ENCODE results near the gene MAP1LC3B2. TPM values are rescaled to one million over a fixed set of nuclear protein-coding genes. Genes with fewer than 3 reads are reported as not detected.

MAP1LC3B2 gene
- total and polyA plus RNA-seq, 12 donors, result 0.59 to 4.6 (median 2.2) TPM

DNA sequence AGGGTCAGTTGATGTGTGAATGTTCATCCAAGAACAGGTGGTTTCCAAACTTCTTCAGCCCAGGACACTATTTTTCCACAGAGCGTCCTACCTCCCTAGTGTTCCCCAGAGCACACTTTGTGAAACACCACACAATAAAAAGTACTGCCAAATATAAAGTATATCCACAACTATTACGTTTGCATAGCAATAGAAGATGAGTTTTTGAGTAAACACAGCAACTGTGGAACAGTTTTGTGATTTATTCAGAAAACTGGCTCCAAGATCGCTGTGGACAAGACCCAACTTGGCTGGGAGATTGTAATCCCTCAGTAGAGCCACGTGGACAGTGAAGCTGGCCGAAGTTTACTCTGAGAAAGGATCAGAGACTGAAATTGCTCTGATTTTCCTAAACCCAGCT is 14.5 kb upstream of the MAP1LC3B2 start:
- peaks cover 0 to under 1% (median 0%) of the 10 kb centered on the region in 7 donors for H3K27me3 ChIP-seq
- intact Hi-C loops (cut with DNase I), result no loop called here
- DNase-seq, result no peak
- TF ChIP-seq CTCF (IDR thresholded peaks at IDR 0.05), result no peak
- 72 to 74% methylated on average over 5 of the region's 5 CpGs for WGBS, 2 donors
- no peaks in the 10 kb centered on the region for H3K9me3 ChIP-seq
- no peak overlapping the region for H3K4me3 ChIP-seq
- H3K36me3 ChIP-seq, result no peaks in the 10 kb centered on the region
- no peak overlapping the region for H3K27ac ChIP-seq
- peaks cover 2 to 38% (median 25%) of the 10 kb centered on the region in 9 donors for H3K4me1 ChIP-seq
- peak in 6 of 8 donors; percentile 35 to 68 (median 42) for ATAC-seq

DNA sequence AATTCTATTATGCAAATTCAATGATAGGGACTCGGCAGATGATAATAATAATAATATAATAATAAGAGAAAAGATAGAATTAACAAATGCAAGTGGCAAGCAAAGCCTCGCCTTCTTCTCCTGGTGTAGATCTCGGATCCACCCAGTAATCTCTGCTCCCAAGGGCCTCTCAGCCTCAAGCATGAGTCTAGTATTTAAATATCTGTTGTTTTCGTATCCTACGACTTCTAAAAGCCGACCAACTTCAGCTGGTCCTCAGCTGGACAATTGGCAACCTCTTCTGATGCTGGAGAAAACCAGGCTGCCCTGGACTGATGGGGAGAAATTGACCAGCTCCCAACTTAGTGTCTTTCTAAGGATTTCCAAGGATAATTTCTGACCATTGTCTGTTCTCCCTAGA is 14.0 kb upstream of the MAP1LC3B2 start:
- Histone ChIP-seq H3K4me1 (peaks cover 0 to 33% (median 20%) of the 10 kb centered on the region in 9 donors), H3K27me3 (peaks cover 0 to 5% (median 0%) of the 10 kb centered on the region in 7 donors), H3K9me3 (no peaks in the 10 kb centered on the region), H3K4me3 (no peak overlapping the region), H3K36me3 (no peaks in the 10 kb centered on the region), H3K27ac (no peak overlapping the region)
- ATAC-seq (peak in 2 of 8 donors; percentile 17 to 20), DNase-seq (no peak)
- TF ChIP-seq CTCF (IDR thresholded peaks at IDR 0.05), result no peak
- 71 to 79% methylated on average over 6 of the region's 6 CpGs for WGBS, 2 donors
- intact Hi-C loops (cut with DNase I), result no loop called here

DNA sequence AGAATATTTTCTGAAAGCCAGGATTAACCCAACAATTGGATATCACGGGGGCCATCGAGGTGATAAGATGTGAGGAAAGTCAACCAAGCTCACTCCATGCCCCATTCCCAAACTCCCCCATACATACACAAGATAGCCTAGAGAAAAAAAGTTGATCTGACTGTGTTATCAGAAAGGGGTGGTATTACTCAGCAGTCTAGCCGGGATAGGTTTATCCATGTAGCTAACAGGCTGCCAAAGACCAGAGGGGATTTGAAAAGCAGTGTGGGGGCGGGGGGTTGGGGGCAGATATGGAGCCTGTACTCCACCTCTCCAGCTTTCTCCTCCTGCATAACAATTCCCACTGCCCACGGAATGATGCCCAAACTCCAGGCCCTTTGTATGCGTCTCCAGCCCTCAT is 13.2 kb upstream of the MAP1LC3B2 start:
- H3K27me3 ChIP-seq, result peaks cover 0 to 6% (median 0%) of the 10 kb centered on the region in 7 donors
- no peak overlapping the region for H3K4me3 ChIP-seq
- H3K27ac ChIP-seq, result no peak overlapping the region
- intact Hi-C loops (cut with DNase I), result no loop called here
- no peaks in the 10 kb centered on the region for H3K36me3 ChIP-seq
- no peaks in the 10 kb centered on the region for H3K9me3 ChIP-seq
- no peak for DNase-seq
- 91% methylated on average over 6 of the region's 6 CpGs for WGBS, 2 donors
- TF ChIP-seq CTCF (IDR thresholded peaks at IDR 0.05), result no peak
- H3K4me1 ChIP-seq, result peaks cover 0 to 30% (median 18%) of the 10 kb centered on the region in 9 donors
- no peak for ATAC-seq

DNA sequence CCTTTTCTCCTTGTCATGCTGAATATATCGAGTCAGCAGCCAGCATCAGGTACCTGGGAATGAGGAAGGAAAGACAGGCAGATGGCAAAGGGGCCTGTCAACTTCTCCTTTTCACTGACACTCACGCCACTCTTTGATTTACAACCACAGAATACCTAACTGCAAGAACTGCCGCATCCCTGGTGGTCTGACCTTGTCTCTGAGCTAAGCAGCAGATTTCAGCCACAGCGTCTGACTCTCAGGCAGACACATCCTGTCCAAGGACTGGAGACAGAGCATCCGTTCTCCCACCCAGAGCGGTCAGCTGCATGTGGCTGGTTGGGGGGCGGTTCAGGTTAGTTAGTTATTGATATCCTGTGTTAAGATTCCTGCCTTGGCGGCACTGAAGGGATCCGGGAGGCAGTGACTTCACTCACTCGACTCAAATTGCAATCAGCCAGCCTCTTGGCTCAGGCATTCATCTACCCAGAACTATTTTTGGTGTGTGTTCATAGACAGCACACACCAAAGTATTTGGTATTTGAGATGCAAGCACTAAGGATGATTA is 11.2 kb upstream of the MAP1LC3B2 start:
- peaks cover 0 to 6% (median 0%) of the 10 kb centered on the region in 7 donors for H3K27me3 ChIP-seq
- no peaks in the 10 kb centered on the region for H3K36me3 ChIP-seq
- TF ChIP-seq CTCF (IDR thresholded peaks at IDR 0.05), result no peak
- ATAC-seq (peak in 7 of 8 donors; percentile 31 to 65 (median 54)), DNase-seq (no peak)
- intact Hi-C loops (cut with DNase I), result no loop called here
- no peak overlapping the region for H3K4me3 ChIP-seq
- no peaks in the 10 kb centered on the region for H3K9me3 ChIP-seq
- H3K27ac ChIP-seq, result peak overlapping the region in 2 of 10 donors; percentile 41 to 42
- H3K4me1 ChIP-seq, result peaks cover 0 to 32% (median 17%) of the 10 kb centered on the region in 9 donors
- WGBS, 2 donors, result 10 to 13% methylated on average over 10 of the region's 10 CpGs
